Activated CD4-positive, alpha-beta T cell treated with anti-CD3 and anti-CD28 coated beads, Interleukin-2, amount 50 U/mL, for 1 hour (primary cell): Measurements from ENCODE around the gene NOC4L.
A peak's percentile ranks its signal among the peaks of the same experiment; 100 is the strongest.
"Not testable (repeated sequence)": the region's sequence is repeated elsewhere in the genome, so short reads cannot be mapped to it uniquely, and the experiment has no call there.

Source experiments
- DNase-seq: peaks from one replicate; pipeline ENCODE4 v3.0.0-alpha.2; 2020

The NOC4L gene

DNA sequence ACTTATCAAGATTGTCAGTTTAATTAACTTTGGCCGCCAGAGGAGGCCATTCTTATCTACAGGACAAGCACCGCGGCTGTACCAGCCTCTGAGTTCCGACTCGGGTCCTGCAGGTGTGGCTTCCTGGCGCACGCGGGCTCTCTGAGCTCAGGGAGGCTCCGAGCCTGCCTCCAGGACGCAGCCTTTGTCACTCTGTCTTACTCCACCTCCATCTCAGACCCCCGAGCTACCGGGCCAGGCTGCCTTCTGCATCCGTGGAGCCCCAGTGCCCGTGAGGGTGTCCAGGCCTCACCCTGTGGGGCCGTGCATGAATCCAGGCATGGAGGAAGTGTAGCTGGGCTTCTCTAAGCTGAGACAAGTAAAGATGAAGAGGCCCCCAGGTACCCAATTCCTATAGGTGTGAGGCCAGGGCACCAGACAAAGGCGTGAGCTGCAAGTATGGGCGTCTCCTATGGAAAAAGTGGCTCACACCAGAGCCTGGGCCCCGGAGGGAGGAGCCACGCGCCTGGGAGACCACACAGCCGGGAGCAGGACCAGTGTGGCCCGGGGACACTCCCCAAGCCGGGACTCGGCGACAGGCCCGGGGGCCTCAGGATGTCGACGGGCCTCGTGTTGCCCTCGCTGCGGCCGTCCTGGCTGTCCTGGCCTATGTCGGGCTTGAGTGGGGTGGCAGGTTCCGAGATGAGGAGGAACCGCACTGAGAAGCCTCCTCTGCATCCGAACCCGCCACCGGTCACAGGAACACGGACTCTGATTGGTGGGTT, 42.8 kb downstream of the NOC4L start:
- no peak for DNase-seq

DNA sequence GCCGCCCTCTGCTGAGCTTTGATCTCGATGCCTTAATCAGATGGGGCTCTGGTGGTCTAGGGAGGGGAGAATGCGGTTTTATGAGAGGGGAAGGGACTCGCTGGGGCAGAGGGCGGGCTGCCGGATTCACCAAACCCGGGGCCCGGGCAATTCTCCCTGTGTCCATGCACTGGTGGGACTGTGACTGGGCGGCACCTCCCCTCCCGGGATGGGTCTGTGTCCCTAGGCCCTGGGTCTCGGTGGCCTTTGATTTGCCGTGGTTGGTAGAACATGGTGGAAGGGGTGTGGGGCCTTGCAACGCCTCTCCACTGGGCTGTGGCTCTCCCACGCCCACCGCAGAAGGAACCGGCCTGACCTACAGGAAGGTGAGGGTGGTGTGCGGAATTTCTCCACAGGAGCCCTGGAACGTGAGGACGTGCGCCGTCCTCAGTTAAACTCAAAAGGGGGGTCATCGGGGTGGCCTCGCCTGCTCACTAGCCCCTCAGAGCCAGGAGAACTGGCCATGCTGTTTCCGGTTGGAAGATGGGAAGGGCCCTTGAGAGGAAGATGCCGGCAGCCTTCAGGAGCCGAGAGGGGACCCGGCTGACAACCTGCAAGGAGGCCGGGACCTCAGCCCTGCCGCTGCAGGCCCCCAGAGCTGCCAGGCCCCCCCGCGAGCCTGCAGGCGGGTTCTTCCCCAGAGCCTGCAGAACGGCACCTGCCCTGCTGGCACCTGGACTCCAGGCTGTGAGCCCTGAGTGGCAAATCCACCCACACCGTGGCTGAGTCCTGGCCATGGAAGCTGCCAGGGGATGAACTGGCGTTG, 43.6 kb downstream of the NOC4L start:
- no peak for DNase-seq

DNA sequence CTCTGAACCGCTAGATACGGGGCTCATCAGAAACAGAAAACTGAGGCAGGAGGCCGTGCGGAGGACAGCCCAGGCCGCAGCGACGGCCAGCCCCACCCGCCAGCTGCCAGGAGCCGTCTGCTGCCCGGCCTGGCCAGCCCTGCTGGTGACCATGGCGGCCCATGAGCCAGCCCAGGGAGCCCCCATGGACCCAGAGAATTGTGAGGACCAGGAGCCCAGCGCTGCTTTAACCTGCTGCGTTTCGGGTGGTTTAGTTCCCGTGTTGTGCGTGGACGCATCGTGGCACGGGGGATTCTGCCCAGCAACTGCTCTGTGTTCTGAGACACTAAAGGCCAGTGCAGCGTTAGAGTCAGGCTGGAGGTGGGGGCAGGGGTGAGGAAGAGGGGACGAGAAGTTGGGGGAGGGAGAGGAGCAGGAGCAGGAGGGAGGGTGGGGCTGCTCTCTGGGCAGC, 44.2 kb downstream of the NOC4L start:
- no peak for DNase-seq

DNA sequence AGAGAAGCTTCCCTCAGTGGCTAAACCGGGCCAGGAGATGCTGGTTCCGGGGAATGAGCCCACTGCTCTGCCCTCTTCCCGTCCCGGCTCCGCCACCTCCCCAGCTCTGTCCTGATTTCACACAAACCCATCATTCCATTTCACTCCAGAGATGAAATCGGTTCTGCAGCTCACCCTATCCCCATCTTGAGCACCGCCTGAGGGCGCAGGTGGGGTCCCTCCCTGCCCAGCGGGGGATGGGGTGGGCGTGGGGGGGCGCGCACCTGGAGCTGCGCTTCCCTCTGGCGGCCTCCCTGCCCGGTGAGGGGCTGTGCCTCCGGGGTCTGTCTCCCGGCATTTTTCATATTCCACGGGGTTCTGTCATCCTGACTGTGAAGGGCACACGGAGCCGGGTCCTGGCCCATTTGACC, 44.7 kb downstream of the NOC4L start:
- peak; percentile 20 for DNase-seq

DNA sequence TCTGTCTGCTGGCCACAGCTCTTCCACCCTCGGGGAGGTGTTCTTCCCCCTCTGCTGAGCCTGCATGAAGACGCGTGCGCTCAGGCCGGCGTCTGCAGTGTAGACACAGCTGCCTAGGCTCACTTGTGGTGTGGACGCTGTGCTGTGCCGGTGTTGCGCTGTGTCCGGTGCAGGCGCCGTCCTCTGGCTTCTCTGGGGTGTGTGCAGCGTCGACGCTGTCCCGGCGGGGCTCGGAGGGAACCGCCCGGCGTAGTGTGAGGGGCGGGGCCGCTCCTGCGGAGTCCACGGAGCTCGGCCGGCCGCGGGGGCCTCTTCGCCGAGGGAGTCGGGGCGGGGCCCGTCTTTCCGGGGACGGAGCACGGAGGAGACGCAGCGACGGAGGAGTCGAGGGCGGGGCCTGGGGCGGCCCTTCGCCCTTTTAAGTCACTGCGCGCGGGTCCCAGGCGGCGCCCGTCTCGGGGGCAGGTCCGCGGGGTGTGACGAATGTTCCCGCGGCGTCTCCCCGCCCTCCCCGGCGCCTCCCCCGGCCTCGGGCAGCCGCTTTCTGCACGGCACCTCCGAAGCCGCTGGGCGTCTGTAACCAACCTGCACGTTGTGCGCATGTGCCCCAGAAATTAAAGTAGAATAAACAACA, 45.2 kb downstream of the NOC4L start:
- DNase-seq, result peak; percentile 94

GRCh38 chr12:132190012-132190755, 45.9 kb downstream of the NOC4L start:
- DNase-seq, result no peak

GRCh38 chr12:132190834-132191500, 46.7 kb downstream of the NOC4L start:
- DNase-seq, result no peak

- DNase-seq, result no peak
Observed at GRCh38 chr12:132191715-132192553, 47.7 kb downstream of the NOC4L start.

- no peak for DNase-seq
Observed at GRCh38 chr12:132194056-132194455, 49.8 kb downstream of the NOC4L start.

- DNase-seq, result no peak
Observed at GRCh38 chr12:132194556-132194955, 50.3 kb downstream of the NOC4L start.

- not testable (repeated sequence) for DNase-seq
Observed at GRCh38 chr12:132195242-132195641, 51.0 kb downstream of the NOC4L start.

- DNase-seq, result no peak
Observed at GRCh38 chr12:132196038-132196872, 52.0 kb downstream of the NOC4L start.

GRCh38 chr12:132196873-132197390, 52.7 kb downstream of the NOC4L start:
- DNase-seq, result no peak

DNA sequence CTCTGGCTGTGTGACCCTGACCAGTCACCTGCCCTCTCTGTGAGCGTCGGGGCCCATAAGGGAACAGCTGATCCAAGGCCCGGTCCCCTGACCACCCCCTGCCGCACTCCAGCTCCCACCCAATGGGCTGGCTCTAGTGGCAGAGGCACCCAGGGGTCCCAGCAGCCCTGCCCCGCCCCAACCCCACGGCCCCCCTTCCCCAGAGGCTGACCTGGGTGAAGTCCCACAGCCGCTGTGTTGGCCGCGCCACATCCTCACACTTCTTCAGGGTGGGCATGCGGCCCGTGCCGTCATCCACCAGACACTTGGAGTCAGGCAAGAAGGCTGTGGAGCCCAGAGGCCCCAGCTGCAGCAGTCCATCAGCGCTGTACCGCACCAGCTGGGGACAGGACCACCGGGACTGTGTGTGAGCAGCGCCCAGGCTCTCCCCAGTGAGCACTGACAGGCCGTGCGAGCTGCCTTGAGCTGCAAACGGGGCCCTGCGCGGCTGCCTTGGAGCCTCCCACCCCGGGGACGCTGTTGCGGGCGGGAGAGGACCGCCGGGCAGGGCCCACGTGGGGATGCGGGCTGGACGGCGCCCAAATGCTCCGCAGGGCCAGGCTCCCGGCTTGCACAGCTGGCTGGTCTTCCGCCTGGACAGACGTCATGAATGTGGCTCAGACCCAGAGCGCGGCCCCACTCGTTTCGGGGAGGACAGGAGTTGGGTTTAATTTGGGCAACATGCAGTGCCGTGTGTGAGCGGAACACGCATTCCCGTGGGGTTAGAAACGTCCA, 53.5 kb downstream of the NOC4L start:
- no peak for DNase-seq

- DNase-seq, result no peak
Observed at GRCh38 chr12:132199101-132199500, 54.8 kb downstream of the NOC4L start.

DNA sequence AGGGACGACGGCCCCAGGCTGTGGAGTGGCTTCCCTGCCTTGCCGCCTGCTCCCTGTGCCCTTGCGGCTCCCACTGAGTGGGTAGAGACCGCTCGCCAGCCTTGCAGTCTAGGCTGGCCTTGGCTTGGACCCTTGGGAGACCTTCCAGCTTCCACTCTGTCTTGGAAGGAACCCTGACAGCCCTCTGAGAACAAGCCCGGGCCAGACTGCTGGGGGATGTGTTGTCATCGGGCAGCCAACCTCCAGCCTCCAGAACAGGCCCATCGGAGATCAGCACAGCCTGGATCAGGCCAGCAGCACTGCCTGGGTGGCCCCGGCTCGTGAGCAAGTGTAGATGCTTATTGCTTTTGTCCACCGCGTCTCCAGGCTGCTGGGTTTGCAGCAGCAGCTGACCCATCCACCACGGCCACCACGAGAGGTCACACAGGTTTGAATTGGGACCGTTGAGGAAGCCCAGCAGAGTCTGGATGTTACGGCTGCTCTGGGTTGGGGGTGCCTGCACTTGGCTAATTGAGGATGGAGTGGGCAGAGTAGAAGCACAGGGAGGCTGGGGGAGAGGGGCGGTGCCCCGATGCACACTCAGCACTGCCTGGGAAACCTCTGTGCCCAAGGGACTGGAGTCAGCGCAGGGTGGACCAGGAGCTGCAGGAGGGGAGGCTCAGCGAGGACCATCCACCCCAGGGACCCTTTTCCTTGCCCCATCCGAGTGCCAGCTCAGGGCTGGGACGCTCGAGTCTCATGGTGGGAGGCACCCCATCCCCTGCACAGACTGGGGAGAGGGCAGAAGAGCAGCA, 55.5 kb downstream of the NOC4L start:
- no peak for DNase-seq

- DNase-seq, result no peak
Observed at GRCh38 chr12:132200800-132201199, 56.5 kb downstream of the NOC4L start.

DNA sequence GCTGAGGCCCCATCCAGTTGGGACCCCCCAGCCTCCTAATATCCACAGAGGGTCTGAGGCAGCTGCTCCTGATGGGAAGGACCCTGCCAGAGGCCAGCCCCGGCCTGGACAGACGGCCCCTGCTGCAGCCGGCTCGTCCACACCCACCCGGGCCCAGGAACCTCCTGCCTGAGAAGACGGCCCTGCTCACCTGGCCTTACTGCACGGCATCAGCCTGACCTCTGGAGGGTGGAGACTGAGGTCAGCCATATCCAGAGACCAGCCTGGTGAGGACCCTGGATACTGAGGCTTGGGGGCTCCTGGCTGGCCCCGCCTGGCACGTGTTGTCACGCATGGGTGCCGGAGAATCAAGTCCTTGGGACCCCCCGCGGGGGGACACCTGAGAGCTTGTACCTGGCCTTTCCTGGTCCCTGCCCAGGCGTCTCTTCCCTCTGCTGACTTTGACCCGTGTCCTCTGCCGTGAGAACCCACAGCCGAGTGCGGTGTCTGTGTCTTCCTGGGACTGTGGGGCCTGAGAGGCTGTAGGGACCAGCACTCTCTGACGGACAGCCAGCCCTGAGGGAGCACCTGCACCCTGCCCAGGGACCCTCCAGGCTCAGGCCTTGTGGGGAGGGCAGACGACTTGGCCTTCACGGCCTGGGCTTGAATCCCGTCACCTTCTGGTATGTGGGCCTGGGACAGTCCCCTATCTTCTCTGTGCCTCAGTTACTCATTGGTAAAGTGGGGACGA, 57.3 kb downstream of the NOC4L start:
- no peak for DNase-seq
